Thymus (tissue), 11 donors: ENCODE results near the gene ANO10. TPM values are rescaled to one million over a fixed set of nuclear protein-coding genes. Genes with fewer than 3 reads are reported as not detected.
"Not testable (repeated sequence)": the region's sequence is repeated elsewhere in the genome, so short reads cannot be mapped to it uniquely, and the experiment has no call there.

Experiments used
- DNase-seq, 9 donors: peaks; one replicate each; pipeline ENCODE4 v3.0.0-alpha.2; 2013; ENCODE audit warnings: low spot score in 9 of 9, low read depth in 6 of 9, missing footprints in 1 of 9
- H3K27ac ChIP-seq, 2 donors: one replicate each; pipeline ENCODE4 v1.5.1; 2013; ENCODE audit warnings: control low read depth in 1 of 2, low read depth in 1 of 2, low read length in 1 of 2, mild to moderate bottlenecking in 1 of 2, moderate library complexity in 1 of 2
- H3K27me3 ChIP-seq, 2 donors: one replicate each; pipeline ENCODE4 v1.5.1; 2013; ENCODE audit warnings: low read length in 1 of 2; ENCODE audit not compliant: control insufficient read depth in 2 of 2, insufficient read depth in 1 of 2
- H3K36me3 ChIP-seq, 2 donors: one replicate each; pipeline ENCODE4 v1.5.1; 2013; ENCODE audit warnings: low read length in 1 of 2, mild to moderate bottlenecking in 1 of 2, moderate library complexity in 1 of 2; ENCODE audit not compliant: control insufficient read depth in 2 of 2, insufficient read depth in 2 of 2
- H3K4me1 ChIP-seq, 2 donors: one replicate each; pipeline ENCODE4 v1.5.1; 2013; ENCODE audit warnings: low read length in 2 of 2; ENCODE audit not compliant: control insufficient read depth in 2 of 2, insufficient read depth in 2 of 2
- H3K4me3 ChIP-seq, 2 donors: one replicate each; pipeline ENCODE4 v1.5.1; 2013; ENCODE audit warnings: low read length in 2 of 2, control low read depth in 1 of 2, mild to moderate bottlenecking in 1 of 2
- H3K9me3 ChIP-seq, 2 donors: one replicate each; pipeline ENCODE4 v1.5.1; 2013; ENCODE audit warnings: low read length in 1 of 2, mild to moderate bottlenecking in 1 of 2; ENCODE audit not compliant: control insufficient read depth in 2 of 2, insufficient read depth in 1 of 2
- WGBS: extraction: QIAGEN DNeasy Blood & Tissue Kit; methylation state at CpG from one replicate; pipeline ENCODE4 v1.1.7; 2013; 5-methylcytosine and 5-hydroxymethylcytosine counted together
- polyA plus RNA-seq: library from polyadenylated mRNA; stranded (reverse); fragments of 200-250 nt; gene quantifications from one replicate; pipeline ENCODE4 v1.2.3, GENCODE V29; 2013
- total RNA-seq: library from RNA; stranded (reverse); fragments of 120-200 nt; gene quantifications from one replicate; pipeline ENCODE4 v1.2.4, GENCODE V29; 2013
- donor health status: healthy.

ANO10 gene
- total and polyA plus RNA-seq, 2 donors: 5.2 to 8.7 TPM

DNA sequence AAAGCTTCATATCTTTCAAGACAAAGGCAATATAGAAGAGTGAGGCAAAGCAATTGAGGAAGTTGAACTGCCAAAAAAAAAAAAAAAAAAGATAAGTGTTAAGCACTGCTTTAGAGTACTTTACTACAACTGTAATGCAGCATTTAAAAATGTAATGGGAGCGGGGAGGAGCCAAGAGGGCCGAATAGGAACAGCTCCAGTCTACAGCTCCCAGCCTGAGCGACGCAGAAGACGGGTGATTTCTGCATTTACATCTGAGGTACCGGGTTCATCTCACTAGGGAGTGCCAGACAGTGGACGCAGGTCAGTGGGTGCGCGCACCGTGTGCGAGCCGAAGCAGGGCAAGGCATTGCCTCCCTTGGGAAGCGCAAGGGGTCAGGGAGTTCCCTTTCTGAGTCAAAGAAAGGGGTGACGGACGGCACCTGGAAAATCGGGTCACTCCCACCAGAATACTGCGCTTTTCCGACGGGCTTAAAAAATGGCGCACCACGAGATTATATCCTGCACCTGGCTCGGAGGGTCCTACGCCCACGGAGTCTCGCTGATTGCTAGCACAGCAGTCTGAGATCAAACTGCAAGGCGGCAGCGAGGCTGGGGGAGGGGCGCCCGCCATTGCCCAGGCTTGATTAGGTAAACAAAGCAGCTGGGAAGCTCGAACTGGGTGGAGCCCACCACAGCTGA, 56.0 kb downstream of the ANO10 start:
- not testable (repeated sequence) for H3K9me3 ChIP-seq, H3K4me3 ChIP-seq, H3K27ac ChIP-seq, H3K4me1 ChIP-seq, DNase-seq, H3K36me3 ChIP-seq, H3K27me3 ChIP-seq
- 93% methylated on average over 15 of the region's 30 CpGs for WGBS

- H3K27me3 ChIP-seq: no peaks in the 10 kb centered on the region
- no peak overlapping the region for H3K4me3 ChIP-seq
- H3K9me3 ChIP-seq: no peaks in the 10 kb centered on the region
- DNase-seq: no peak
- H3K4me1 ChIP-seq: no peaks in the 10 kb centered on the region
- H3K36me3 ChIP-seq: no peaks in the 10 kb centered on the region
- H3K27ac ChIP-seq: no peak overlapping the region
Observed at GRCh38 chr3:43559961-43560360, 61.9 kb downstream of the ANO10 start.

GRCh38 chr3:43558171-43558570, 63.6 kb downstream of the ANO10 start:
- Histone ChIP-seq H3K36me3 (no peaks in the 10 kb centered on the region), H3K27ac (no peak overlapping the region), H3K27me3 (no peaks in the 10 kb centered on the region), H3K9me3 (no peaks in the 10 kb centered on the region), H3K4me1 (no peaks in the 10 kb centered on the region), H3K4me3 (no peak overlapping the region)
- no peak for DNase-seq
- 98% methylated on average over 1 of the region's 1 CpG for WGBS

GRCh38 chr3:43549626-43550290, 72.1 kb downstream of the ANO10 start:
- DNase-seq: no peak
- no peaks in the 10 kb centered on the region for H3K9me3 ChIP-seq
- no peaks in the 10 kb centered on the region for H3K36me3 ChIP-seq
- H3K27me3 ChIP-seq: no peaks in the 10 kb centered on the region
- no peak overlapping the region for H3K4me3 ChIP-seq
- no peak overlapping the region for H3K27ac ChIP-seq
- WGBS: 97% methylated on average over 4 of the region's 4 CpGs
- no peaks in the 10 kb centered on the region for H3K4me1 ChIP-seq

- DNase-seq: peak; percentile 3 to 69 (median 37)
- H3K36me3 ChIP-seq, H3K4me3 ChIP-seq, H3K27me3 ChIP-seq, H3K27ac ChIP-seq, H3K9me3 ChIP-seq, H3K4me1 ChIP-seq: not testable (repeated sequence)
- WGBS: over 99% methylated on average over 3 of the region's 3 CpGs
Observed at GRCh38 chr3:43544277-43544676, 77.5 kb downstream of the ANO10 start.

- Histone ChIP-seq H3K27ac (no peak overlapping the region), H3K36me3 (no peaks in the 10 kb centered on the region), H3K4me1 (no peaks in the 10 kb centered on the region), H3K27me3 (no peaks in the 10 kb centered on the region), H3K9me3 (no peaks in the 10 kb centered on the region), H3K4me3 (no peak overlapping the region)
- WGBS: 83% methylated on average over 4 of the region's 4 CpGs
- DNase-seq: no peak
Observed at GRCh38 chr3:43542328-43543043, 79.3 kb downstream of the ANO10 start.

DNA sequence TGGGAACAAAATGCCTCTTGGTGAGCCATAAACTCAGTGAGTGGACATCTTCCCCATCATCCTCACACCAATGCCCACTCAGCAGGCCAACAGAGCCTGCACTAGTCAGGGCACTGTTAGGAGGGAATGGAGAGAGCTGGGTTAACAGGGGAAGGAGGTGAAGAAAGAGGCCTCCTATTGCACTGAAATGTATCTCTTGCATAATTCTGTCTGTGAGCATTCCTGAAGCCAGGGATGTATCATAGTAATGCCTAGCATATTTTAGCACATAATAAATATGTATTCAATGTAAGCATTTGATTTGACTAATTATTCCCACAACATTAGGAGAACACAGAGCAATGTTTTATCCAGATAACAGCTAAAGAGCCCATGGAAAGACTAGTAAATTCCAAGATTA, 81.2 kb downstream of the ANO10 start:
- Histone ChIP-seq H3K27ac (no peak overlapping the region), H3K4me3 (no peak overlapping the region), H3K36me3 (no peaks in the 10 kb centered on the region), H3K27me3 (no peaks in the 10 kb centered on the region), H3K4me1 (no peaks in the 10 kb centered on the region), H3K9me3 (no peaks in the 10 kb centered on the region)
- DNase-seq: no peak

DNA sequence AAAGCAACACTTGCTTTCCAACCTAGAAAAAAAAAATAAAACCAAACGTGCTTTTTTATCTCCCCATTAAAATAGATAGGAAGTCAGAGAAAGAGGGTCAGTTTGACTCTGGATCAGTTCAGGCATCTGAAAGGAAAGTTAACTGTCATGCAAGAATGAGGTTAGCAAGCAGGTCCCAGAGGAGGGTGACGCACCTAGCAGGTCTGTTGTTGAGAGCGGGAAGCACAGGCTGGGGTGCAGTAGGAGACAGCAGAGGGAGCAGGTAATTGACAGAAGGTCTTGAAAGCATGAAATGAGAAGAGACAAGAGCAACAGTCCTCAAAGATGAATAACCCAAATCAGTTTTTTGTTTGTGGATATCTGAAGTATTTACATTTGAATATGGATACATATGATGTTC, 82.5 kb downstream of the ANO10 start:
- 67% methylated on average over 3 of the region's 3 CpGs for WGBS
- Histone ChIP-seq H3K27me3 (no peaks in the 10 kb centered on the region), H3K27ac (no peak overlapping the region), H3K4me3 (no peak overlapping the region), H3K4me1 (no peaks in the 10 kb centered on the region), H3K36me3 (no peaks in the 10 kb centered on the region), H3K9me3 (no peaks in the 10 kb centered on the region)
- DNase-seq: no peak

DNA sequence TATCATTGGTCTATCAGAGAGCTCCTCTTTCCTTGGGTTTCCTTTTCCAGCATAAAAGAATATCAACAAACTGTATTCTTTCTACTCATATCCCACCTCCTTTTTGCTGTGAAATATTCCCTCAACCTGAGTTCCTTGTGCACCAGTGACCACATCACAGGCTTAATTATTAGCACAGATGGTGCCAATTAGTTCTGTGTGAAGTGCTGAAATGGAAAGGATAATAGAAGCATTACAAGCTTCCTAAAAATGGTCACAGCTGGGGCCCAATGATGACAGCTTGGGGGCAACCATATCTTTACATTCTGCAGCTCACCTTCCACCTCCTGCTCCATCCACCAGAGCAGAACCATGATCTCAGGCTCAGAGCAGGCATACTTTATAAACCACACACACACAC, 84.6 kb downstream of the ANO10 start:
- H3K4me1 ChIP-seq: no peaks in the 10 kb centered on the region
- no peaks in the 10 kb centered on the region for H3K9me3 ChIP-seq
- H3K27ac ChIP-seq: no peak overlapping the region
- H3K4me3 ChIP-seq: no peak overlapping the region
- H3K27me3 ChIP-seq: no peaks in the 10 kb centered on the region
- DNase-seq: no peak
- H3K36me3 ChIP-seq: no peaks in the 10 kb centered on the region
